Vagina (tissue), 2 donors: Measurements from ENCODE around the gene B3GNT3. TPM values are rescaled to one million over a fixed set of nuclear protein-coding genes. Genes with fewer than 3 reads are reported as not detected.

Source experiments
- DNase-seq, 2 donors: peaks; one replicate each; pipeline ENCODE4 v3.0.0-alpha.2; 2017; ENCODE audit errors: extremely low spot score in 2 of 2
- H3K27ac ChIP-seq: fragments of 200-600 bp; sonication (generic); one replicate; pipeline ENCODE4 v1.5.1; 2019
- H3K27me3 ChIP-seq: fragments of 200-600 bp; sonication (generic); one replicate; pipeline ENCODE4 v1.5.1; 2019
- H3K36me3 ChIP-seq, 2 donors: fragments of 200-600 bp; sonication (generic); one replicate each; pipeline ENCODE4 v1.5.1; 2017 to 2019
- H3K4me1 ChIP-seq: fragments of 200-600 bp; sonication (generic); one replicate; pipeline ENCODE4 v1.5.1; 2019
- H3K4me3 ChIP-seq, 2 donors: fragments of 200-600 bp; sonication (generic); 1 replicate in 1 of 2; 2 replicates in 1 of 2; pipeline ENCODE4 v1.5.1; 2016 to 2019
- H3K9me3 ChIP-seq: fragments of 200-600 bp; sonication (generic); one replicate; pipeline ENCODE4 v1.5.1; 2019
- POLR2A ChIP-seq, 2 donors: fragments of 450-650 bp; IDR thresholded peaks; one replicate each; pipeline ENCODE4 v1.6.1; 2017; ENCODE audit warnings: antibody characterized with exemption in 2 of 2, mild to moderate bottlenecking in 2 of 2, moderate library complexity in 2 of 2
- POLR2AphosphoS5 ChIP-seq, 2 donors: sonication (generic); formaldehyde crosslinking; IDR thresholded peaks; one replicate each; pipeline ENCODE4 v1.9.0; 2017; ENCODE audit warnings: antibody characterized with exemption in 2 of 2, mild to moderate bottlenecking in 2 of 2, low read depth in 1 of 2; ENCODE audit not compliant: insufficient read depth in 1 of 2
- intact Hi-C: fragments of 100-400 bp; cut with DNase I; formaldehyde crosslinking; loops from one replicate; pipeline ENCODE4 v1.15.1; 2023
- total RNA-seq: library from RNA; depleted of rRNA; stranded (reverse); fragments of >200 nt; gene quantifications from one replicate; pipeline ENCODE4 v1.2.3, GENCODE V29; 2016
- TF ChIP-seq, protein P1 (sequence below), 3 experiments: fragments of 450-650 bp in 2 of 3; fragments of 200-600 bp in 1 of 3; sonication (generic) in 1 of 3; IDR thresholded peaks; one replicate each; pipeline ENCODE4 v1.5.1; 2017 to 2019; ENCODE audit warnings: antibody characterized with exemption in 3 of 3, mild to moderate bottlenecking in 2 of 3, moderate library complexity in 2 of 3

B3GNT3 gene
- total RNA-seq, 1 donor from 2014 or later = 1.5 TPM

DNA sequence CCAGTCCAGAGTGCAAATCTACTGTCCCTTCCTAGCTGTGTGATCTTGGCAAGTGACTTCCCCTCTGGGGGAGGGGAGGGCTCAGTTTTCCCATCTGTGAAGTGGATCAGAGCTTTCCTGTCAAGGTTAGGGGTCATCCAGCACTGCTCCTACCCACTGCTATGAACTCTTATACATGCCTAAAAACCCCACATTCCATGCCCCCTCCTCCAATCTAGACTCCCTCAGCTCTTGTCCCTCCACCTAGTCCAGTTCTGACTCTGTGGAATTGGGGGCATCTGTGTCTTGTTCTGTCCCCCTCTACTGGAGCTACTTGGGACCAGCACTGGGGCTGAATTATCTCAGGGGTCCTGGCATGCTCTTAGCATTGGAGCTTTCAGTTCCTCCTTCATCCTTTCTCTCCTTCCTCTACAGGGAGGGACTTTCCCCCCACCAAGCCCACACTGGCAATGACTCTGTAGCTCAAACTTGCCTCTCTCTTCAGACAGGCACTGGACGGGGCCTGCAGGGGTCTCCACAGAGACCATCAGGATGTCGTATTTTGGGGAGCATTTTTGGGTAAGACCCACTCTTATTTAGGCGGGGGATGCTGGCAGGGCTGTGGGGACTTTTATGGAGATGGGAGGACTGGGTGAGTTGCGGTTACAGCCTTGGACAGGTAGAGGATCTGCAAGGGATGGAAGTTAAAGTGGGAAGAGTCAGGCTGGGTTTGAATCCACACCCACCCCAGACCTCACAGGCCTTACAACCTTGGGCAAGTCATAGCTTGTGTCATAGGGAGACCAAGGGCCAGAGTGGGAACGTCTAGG, 40.1 kb upstream of the B3GNT3 start:
- no peak overlapping the region for H3K4me3 ChIP-seq
- intact Hi-C loops = no loop called here
- no peaks in the 10 kb centered on the region for H3K9me3 ChIP-seq
- H3K4me1 ChIP-seq = peaks cover 7% of the 10 kb centered on the region
- no peak overlapping the region for H3K27ac ChIP-seq
- H3K36me3 ChIP-seq = no peaks in the 10 kb centered on the region
- no peaks in the 10 kb centered on the region for H3K27me3 ChIP-seq
- no peak for DNase-seq
- TF ChIP-seq POLR2A (IDR thresholded peaks at IDR 0.05) (no peak), POLR2AphosphoS5 (IDR thresholded peaks at IDR 0.05; ENCODE audit: insufficient read depth in 1 of 2, low read depth in 1 of 2) (no peak)
- TF ChIP-seq, protein P1, sequence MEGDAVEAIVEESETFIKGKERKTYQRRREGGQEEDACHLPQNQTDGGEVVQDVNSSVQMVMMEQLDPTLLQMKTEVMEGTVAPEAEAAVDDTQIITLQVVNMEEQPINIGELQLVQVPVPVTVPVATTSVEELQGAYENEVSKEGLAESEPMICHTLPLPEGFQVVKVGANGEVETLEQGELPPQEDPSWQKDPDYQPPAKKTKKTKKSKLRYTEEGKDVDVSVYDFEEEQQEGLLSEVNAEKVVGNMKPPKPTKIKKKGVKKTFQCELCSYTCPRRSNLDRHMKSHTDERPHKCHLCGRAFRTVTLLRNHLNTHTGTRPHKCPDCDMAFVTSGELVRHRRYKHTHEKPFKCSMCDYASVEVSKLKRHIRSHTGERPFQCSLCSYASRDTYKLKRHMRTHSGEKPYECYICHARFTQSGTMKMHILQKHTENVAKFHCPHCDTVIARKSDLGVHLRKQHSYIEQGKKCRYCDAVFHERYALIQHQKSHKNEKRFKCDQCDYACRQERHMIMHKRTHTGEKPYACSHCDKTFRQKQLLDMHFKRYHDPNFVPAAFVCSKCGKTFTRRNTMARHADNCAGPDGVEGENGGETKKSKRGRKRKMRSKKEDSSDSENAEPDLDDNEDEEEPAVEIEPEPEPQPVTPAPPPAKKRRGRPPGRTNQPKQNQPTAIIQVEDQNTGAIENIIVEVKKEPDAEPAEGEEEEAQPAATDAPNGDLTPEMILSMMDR (IDR thresholded peaks at IDR 0.05) = no peak

DNA sequence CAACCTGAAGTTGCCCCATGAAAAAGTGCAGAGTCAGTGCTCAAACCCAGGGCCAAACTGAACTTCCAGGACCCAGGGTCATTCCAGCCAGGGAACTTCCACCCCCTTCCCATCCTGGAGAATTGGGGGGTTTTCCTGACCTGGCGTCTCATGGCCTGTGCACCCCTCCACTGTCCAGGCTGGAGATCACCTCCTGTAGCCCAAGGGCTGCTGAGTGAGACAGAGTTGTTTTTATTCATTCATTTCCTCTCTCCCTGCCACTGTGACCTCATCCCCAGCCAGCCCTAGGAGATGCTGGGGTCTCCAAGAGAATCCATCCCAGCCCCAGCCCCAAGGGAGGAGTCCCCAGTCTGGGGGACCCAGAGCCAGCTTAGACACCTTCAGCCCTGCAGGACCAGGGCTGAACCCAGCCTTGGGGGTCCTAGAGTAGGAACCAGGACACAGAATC, 39.5 kb upstream of the B3GNT3 start:
- Histone ChIP-seq H3K36me3 (no peaks in the 10 kb centered on the region), H3K4me3 (no peak overlapping the region), H3K4me1 (peaks cover 7% of the 10 kb centered on the region), H3K9me3 (no peaks in the 10 kb centered on the region), H3K27me3 (no peaks in the 10 kb centered on the region), H3K27ac (no peak overlapping the region)
- TF ChIP-seq POLR2AphosphoS5 (IDR thresholded peaks at IDR 0.05; ENCODE audit: insufficient read depth in 1 of 2, low read depth in 1 of 2) = no peak
- TF ChIP-seq, protein P1 (IDR thresholded peaks at IDR 0.05) = no peak
- TF ChIP-seq POLR2A (IDR thresholded peaks at IDR 0.05) = no peak
- intact Hi-C loops = no loop called here
- no peak for DNase-seq

DNA sequence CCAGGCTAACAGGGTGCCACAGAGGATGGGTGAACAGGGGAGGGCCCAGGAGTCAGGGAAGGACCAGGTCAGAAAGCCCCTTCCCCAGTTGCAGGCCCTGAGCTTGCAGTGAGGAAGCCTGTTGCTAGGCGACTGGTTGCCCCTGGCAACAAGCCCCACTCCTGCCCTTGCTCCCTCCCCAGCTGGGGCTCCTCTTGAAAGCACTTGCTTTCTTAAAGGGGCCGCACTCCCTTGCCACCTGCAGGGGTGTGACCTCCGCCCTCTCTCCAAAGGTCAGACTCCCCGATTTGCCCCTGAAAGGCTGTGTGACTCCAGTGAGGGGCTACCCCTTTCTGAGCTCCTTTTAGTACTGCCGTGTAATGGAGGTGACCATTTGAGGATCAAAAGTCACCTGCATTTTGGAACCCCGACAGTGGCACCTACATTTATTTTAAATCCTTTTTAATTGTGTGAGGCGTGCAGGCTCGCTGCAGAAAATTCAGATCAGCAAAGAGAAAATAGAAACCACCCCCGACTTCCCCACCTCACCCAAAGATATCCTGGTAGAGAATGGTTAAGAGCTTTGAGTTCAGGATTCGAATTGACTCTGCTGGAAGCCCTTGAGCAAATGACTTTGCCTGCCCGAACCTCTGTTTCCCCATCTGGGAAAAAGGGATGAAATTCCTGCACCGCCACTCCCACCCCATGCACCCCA, 38.8 kb upstream of the B3GNT3 start:
- Histone ChIP-seq H3K27me3 (no peaks in the 10 kb centered on the region), H3K9me3 (no peaks in the 10 kb centered on the region), H3K27ac (no peak overlapping the region), H3K4me1 (peaks cover 7% of the 10 kb centered on the region), H3K4me3 (no peak overlapping the region), H3K36me3 (no peaks in the 10 kb centered on the region)
- TF ChIP-seq POLR2A (IDR thresholded peaks at IDR 0.05) = no peak
- TF ChIP-seq POLR2AphosphoS5 (IDR thresholded peaks at IDR 0.05; ENCODE audit: insufficient read depth in 1 of 2, low read depth in 1 of 2) = no peak
- TF ChIP-seq, protein P1 (IDR thresholded peaks at IDR 0.05) = no peak
- intact Hi-C loops = no loop called here
- DNase-seq = no peak

DNA sequence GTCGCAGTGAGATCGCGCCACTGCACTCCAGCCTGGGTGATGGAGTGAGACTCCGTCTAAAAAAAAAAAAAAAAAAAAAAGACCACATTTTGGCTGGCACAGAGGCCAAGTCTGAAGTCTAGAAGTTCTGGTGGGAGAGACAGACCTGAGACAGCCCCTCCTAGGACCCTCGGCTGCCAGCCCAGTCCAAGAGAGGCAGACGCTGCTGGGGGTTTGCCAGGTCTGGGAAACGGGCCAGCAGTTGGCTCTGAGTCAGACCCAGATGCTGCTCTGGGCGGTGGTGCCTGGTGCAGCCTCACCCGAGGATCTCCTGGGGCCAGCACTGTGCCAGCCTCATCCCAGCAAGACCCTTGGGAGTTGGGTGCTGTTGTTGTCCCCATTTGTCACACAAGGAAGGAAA, 37.8 kb upstream of the B3GNT3 start:
- DNase-seq = no peak
- H3K4me3 ChIP-seq = no peak overlapping the region
- H3K36me3 ChIP-seq = no peaks in the 10 kb centered on the region
- no peaks in the 10 kb centered on the region for H3K9me3 ChIP-seq
- TF ChIP-seq POLR2AphosphoS5 (IDR thresholded peaks at IDR 0.05; ENCODE audit: insufficient read depth in 1 of 2, low read depth in 1 of 2) = no peak
- no peak for TF ChIP-seq POLR2A (IDR thresholded peaks at IDR 0.05)
- TF ChIP-seq, protein P1 (IDR thresholded peaks at IDR 0.05) = no peak
- intact Hi-C loops = no loop called here
- H3K27ac ChIP-seq = no peak overlapping the region
- H3K27me3 ChIP-seq = no peaks in the 10 kb centered on the region
- H3K4me1 ChIP-seq = peaks cover 7% of the 10 kb centered on the region

DNA sequence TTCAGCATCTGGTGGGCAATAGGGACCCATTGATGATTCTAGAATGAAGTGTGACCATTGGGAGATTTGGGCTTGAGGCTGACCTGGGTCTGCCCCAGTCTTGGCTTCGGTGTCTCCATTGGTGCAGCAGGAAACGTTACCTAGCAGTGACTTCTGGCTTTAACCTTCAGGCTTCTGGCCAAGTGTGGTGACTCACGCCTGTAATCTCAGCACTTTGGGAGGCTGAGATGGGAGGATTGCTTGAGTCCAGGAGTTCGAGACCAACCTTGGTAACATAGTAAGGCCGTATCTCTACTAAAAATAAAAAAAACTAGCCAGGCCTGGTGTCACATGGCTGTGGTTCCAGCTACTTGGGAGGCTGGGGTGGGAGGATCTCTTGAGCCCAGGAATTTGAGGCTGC, 36.4 kb upstream of the B3GNT3 start:
- TF ChIP-seq POLR2AphosphoS5 (IDR thresholded peaks at IDR 0.05; ENCODE audit: insufficient read depth in 1 of 2, low read depth in 1 of 2) (no peak), POLR2A (IDR thresholded peaks at IDR 0.05) (no peak)
- TF ChIP-seq, protein P1 (IDR thresholded peaks at IDR 0.05) = no peak

More for the DNA sequence above, 36.4 kb upstream of the B3GNT3 start:
- H3K4me1 ChIP-seq = peaks cover 7% of the 10 kb centered on the region
- no peak overlapping the region for H3K4me3 ChIP-seq
- intact Hi-C loops = no loop called here
- H3K27me3 ChIP-seq = no peaks in the 10 kb centered on the region
- no peaks in the 10 kb centered on the region for H3K9me3 ChIP-seq
- H3K36me3 ChIP-seq = no peaks in the 10 kb centered on the region
- DNase-seq = no peak
- no peak overlapping the region for H3K27ac ChIP-seq
